Loucy (cell line): Measurements from ENCODE around the gene GTF2IRD1.

Source experiments
- CTCF ChIP-seq: fragments of 200-600 bp; sonication (generic); conservative IDR thresholded peaks from 2 replicates; pipeline ENCODE4 v1.5.1; 2014; ENCODE audit warnings: mild to moderate bottlenecking, antibody characterized with exemption, low read length
- EZH2phosphoT487 ChIP-seq: fragments of 200-600 bp; IDR thresholded peaks from 2 replicates; pipeline ENCODE4 v1.6.1; 2018; ENCODE audit warnings: antibody characterized with exemption, mild to moderate bottlenecking, moderate library complexity, borderline replicate concordance

- TF ChIP-seq CTCF = no peak
- TF ChIP-seq EZH2phosphoT487 = no peak
These were observed 106.5 kb downstream of the GTF2IRD1 start for GRCh38 chr7:74560086-74560719.
